GM10266 (cell line): ENCODE data around the gene SMARCB1.

Source experiments
- DNase-seq: peaks from one replicate; pipeline ENCODE4 v3.0.0; 2012; ENCODE audit errors: extremely low spot score
- CTCF ChIP-seq: IDR thresholded peaks from 2 replicates; pipeline ENCODE4 v1.5.1; 2012; ENCODE audit warnings: mild to moderate bottlenecking, low read depth; ENCODE audit not compliant: control insufficient read depth, insufficient read depth; ENCODE audit errors: missing control alignments

SMARCB1 gene

DNA sequence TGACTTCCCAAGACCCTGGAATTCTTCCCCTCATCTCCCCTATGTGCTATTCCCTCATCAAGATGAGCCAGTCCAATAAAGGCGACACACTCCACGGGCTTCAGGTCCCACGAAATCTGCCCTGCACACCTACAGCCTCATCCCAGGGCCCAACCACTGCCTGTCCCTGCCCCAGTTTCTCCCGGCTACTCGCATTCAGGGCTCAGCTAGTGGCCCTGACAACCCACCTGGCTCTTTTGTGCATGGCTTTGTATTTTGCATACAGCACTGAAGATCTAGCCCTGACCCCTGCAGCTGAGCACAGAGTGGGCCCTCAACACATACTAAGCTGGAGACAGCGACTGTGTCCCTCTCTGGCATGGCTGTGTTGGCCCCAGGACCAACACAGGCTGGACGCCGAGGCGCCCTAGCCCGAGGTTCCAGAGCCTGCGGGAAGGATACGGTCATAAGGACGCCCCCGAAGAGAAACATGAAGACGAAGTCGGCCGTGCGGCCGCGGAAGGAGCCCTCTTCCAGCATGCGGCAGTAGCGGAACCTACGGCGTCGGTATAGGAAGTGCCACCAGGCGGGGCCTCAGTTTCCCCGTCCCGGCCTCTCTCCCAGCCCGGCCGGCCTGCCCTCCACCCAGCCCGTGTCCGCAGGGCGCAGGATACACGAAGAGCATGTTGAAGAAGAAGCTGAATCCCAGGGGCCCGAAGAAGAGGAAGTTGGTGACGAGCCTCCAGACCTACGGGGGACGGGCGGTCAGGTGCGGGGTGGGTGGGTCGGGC, 51.3 kb downstream of the SMARCB1 start:
- no peak for DNase-seq
- TF ChIP-seq CTCF: no peak

GRCh38 chr22:23838681-23839468, 52.1 kb downstream of the SMARCB1 start, which contains the start of gene DERL3:
TSS of gene DERL3 (minus strand) at chr22:23839006. CDS start at chr22:23838987, 19 bp downstream.
- no peak for TF ChIP-seq CTCF

GRCh38 chr22:23840026-23840425, 53.3 kb downstream of the SMARCB1 start:
- DNase-seq: no peak
- TF ChIP-seq CTCF: no peak

More at GRCh38 chr22:23838681-23839468, 52.1 kb downstream of the SMARCB1 start, which contains the start of gene DERL3:
- DNase-seq: peak; percentile 96

GRCh38 chr22:23841292-23841691, 54.5 kb downstream of the SMARCB1 start:
- no peak for DNase-seq
- no peak for TF ChIP-seq CTCF

GRCh38 chr22:23841736-23842445, 55.1 kb downstream of the SMARCB1 start:
- no peak for TF ChIP-seq CTCF
- no peak for DNase-seq

- no peak for TF ChIP-seq CTCF
- DNase-seq: no peak
Measured at GRCh38 chr22:23842599-23842998, 55.8 kb downstream of the SMARCB1 start.
